Stimulated activated memory B cell treated with anti-CD40 and anti-IgM and Interleukin-4, amounts not matched to agents 10 μg/mL and 1 μg/mL and 100 μg/mL, for 72 hours (primary cell): ENCODE results near the gene MS4A4E.
"Not testable (repeated sequence)": the region's sequence is repeated elsewhere in the genome, so short reads cannot be mapped to it uniquely, and the experiment has no call there.

Source experiments
- ATAC-seq: fragments of 150-1000 bp; cut with Tn5 transposase; 2 replicates; pipeline ENCODE4 v1.10.0; 2021
- H3K27ac Mint-ChIP-seq: one replicate; pipeline ENCODE4 v1.8.0; 2022; ENCODE audit warnings: mild to moderate bottlenecking, mixed read lengths
- H3K27me3 Mint-ChIP-seq: one replicate; pipeline ENCODE4 v1.8.0; 2022; ENCODE audit warnings: mixed read lengths
- H3K36me3 Mint-ChIP-seq: one replicate; pipeline ENCODE4 v1.8.0; 2022; ENCODE audit warnings: mixed read lengths
- H3K4me1 Mint-ChIP-seq: one replicate; pipeline ENCODE4 v1.8.0; 2022; ENCODE audit warnings: mixed read lengths
- H3K4me3 Mint-ChIP-seq: one replicate; pipeline ENCODE4 v1.8.0; 2022; ENCODE audit warnings: mild to moderate bottlenecking, moderate library complexity, mixed read lengths
- H3K9me3 Mint-ChIP-seq: one replicate; pipeline ENCODE4 v1.8.0; 2022; ENCODE audit warnings: mixed read lengths

The MS4A4E gene

DNA sequence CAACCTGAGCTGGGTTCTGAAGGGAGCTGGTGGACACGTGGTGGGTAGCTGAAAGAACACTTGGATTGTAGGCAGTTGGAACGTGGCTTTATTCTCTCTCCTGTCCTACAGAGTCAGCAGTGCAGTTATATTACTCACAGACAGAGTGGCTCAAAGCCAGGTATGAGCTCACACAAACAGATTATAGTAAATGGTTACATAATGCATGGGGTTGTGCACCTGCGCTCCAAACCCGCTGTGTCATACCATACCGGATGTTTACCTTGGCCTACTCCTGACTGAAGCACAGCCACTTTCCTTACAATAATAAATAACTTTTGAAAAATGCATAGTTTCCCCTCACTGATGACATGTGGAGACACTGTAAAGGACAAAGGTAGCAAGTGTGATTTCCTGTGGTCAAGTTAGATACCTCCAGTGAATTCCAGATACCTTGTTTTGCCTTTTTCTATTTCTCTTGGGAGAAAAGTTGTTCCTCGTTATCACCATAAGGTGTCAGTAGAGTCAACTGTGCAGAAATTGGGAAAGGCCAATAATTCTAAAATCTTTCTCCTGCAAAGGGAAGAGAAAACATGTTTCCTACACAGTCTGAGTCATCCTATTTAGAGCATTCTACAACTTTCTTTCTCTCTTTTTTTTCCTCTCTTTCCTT, 73.5 kb downstream of the MS4A4E start:
- no peak for ATAC-seq
- Mint-ChIP-seq H3K4me1 (no peaks in the 10 kb centered on the region), H3K36me3 (no peaks in the 10 kb centered on the region), H3K27me3 (peaks cover 58% of the 10 kb centered on the region), H3K9me3 (peaks cover 26% of the 10 kb centered on the region), H3K27ac (no peak overlapping the region), H3K4me3 (no peak overlapping the region)

DNA sequence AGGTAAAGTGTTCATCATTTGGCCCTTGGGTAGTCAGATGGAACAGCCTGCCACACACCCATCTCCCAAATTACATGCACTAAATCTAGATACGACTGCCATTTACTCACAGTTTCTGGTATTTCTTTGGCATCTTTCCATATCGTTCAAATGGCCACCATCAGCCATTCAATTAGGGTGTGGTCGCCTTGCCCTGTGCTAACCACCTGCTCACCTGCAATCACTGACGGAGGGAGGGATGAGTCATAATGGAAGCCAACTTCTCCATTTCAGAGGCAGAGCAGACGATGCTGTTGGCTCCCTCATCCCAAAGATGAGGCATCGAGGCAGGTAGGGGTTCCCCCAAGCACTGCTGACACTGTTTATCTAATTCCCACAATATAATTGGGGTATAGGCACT, 74.6 kb downstream of the MS4A4E start:
- Mint-ChIP-seq H3K27ac (no peak overlapping the region), H3K4me1 (no peaks in the 10 kb centered on the region), H3K27me3 (peaks cover 58% of the 10 kb centered on the region), H3K9me3 (peaks cover 26% of the 10 kb centered on the region), H3K4me3 (no peak overlapping the region), H3K36me3 (no peaks in the 10 kb centered on the region)
- no peak for ATAC-seq

DNA sequence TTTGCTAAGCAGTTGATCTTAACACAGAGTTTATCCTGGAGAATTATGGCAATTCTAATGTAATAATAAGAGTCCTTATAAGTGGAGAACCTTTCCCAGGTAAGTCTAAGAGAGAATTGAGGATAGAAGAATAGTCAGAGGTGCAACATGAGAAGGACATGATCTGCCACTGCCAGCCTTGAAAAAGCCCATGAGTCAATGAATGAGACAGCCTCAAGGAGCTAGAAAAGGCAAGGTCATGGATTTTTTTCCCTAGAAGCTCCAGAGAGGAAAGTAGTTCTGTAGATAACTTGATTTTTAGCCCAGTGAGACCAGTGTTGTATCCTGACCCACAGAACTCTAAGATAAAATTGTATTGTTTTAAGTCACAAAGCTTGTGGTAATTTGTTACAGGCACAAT, 77.0 kb downstream of the MS4A4E start:
- H3K4me3 Mint-ChIP-seq: no peak overlapping the region
- no peaks in the 10 kb centered on the region for H3K4me1 Mint-ChIP-seq
- ATAC-seq: no peak
- peaks cover 53% of the 10 kb centered on the region for H3K27me3 Mint-ChIP-seq
- H3K27ac Mint-ChIP-seq: no peak overlapping the region
- peaks cover 25% of the 10 kb centered on the region for H3K9me3 Mint-ChIP-seq
- H3K36me3 Mint-ChIP-seq: no peaks in the 10 kb centered on the region

DNA sequence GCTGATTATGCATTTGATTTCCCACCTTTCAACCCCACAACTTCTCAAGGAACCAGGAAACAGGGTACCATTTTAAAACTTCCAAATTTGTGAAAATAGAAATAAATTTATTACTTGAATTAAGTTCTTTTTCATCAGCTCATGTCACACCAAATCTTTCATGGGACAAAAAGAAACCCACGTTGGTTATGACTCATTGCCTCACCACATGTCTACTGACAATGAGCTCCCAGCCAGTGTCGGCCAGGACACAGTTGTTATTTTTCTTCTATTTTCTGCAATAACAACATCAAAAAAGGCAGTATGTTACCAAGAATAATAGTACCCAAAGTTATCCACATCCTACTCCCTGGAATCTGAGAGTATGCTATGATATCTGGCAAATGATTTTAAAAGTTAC, 77.4 kb downstream of the MS4A4E start:
- no peak for ATAC-seq
- Mint-ChIP-seq H3K4me1 (no peaks in the 10 kb centered on the region), H3K4me3 (no peak overlapping the region), H3K27me3 (peaks cover 49% of the 10 kb centered on the region), H3K9me3 (peaks cover 21% of the 10 kb centered on the region), H3K36me3 (no peaks in the 10 kb centered on the region), H3K27ac (no peak overlapping the region)

DNA sequence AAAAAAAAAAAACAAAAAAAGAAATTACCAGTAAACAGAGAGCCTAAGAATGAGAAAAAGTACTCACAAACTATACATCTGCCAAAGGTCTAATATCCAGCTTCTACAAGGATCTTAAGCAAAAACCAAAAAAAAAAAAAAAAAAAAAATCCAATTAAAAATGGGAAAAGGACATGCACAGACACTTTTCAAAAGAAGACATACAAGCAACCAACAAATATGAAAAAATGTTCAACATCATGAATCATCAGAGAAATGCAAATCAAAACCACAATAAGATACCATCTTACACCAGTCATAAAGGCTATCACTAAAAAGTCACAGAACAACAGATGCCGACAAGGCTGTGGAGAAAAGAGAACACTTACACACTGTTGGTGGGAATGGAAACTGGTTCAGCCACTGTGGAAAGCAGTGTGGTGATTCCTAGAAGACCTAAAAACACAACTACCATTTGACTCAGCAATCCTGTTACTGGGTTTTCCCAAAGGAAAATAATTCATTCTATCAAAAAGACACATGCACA, 78.3 kb downstream of the MS4A4E start:
- ATAC-seq: no peak

DNA sequence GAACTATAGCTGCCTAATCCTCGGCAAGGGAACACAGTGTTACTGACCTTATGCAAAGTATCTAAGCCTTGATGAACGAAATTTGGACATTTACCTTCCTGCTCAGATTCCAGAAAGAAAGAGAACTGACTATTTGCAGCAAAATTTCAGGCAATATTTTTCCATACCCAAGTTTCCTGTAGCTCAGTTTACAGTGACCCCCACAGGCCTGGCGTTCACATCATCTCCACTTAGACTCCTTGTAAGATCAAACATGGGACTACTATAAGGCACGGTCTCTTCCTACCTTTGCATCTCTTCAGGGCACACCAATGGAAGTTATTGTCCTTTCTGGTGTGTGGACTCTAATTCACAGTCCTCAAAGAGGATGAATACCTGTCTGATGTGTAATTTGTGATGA, 81.2 kb downstream of the MS4A4E start:
- no peaks in the 10 kb centered on the region for H3K36me3 Mint-ChIP-seq
- H3K4me1 Mint-ChIP-seq: no peaks in the 10 kb centered on the region
- no peak overlapping the region for H3K4me3 Mint-ChIP-seq
- no peak overlapping the region for H3K27ac Mint-ChIP-seq
- H3K9me3 Mint-ChIP-seq: peaks cover 3% of the 10 kb centered on the region
- peaks cover 46% of the 10 kb centered on the region for H3K27me3 Mint-ChIP-seq
- no peak for ATAC-seq

More for the DNA sequence above, 78.3 kb downstream of the MS4A4E start:
- Mint-ChIP-seq H3K27me3 (peaks cover 46% of the 10 kb centered on the region), H3K9me3 (peaks cover 13% of the 10 kb centered on the region), H3K36me3 (no peaks in the 10 kb centered on the region), H3K27ac (no peak overlapping the region), H3K4me3 (no peak overlapping the region), H3K4me1 (no peaks in the 10 kb centered on the region)

DNA sequence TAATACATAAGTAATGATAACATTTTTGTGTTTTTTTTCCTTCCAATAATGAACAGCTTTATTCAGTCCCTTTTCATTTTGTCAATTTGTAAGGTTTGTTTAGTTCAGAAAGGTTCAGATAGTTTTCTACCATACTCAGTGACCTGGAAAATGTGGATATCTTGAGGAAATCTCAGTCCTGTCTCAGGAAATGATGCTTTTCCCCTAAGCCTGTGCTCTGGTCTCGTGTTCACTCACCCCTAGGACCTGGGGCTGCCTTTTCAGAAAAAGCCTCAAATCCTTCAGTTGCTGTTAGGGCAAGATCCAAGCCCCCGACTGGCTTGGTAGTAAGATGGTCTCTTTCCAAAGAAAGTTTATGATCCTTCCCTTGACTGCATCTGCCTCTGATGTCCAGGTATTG, 81.8 kb downstream of the MS4A4E start:
- no peaks in the 10 kb centered on the region for H3K36me3 Mint-ChIP-seq
- no peak overlapping the region for H3K27ac Mint-ChIP-seq
- H3K9me3 Mint-ChIP-seq: peaks cover 3% of the 10 kb centered on the region
- peaks cover 40% of the 10 kb centered on the region for H3K27me3 Mint-ChIP-seq
- no peak for ATAC-seq
- H3K4me1 Mint-ChIP-seq: no peaks in the 10 kb centered on the region
- no peak overlapping the region for H3K4me3 Mint-ChIP-seq

DNA sequence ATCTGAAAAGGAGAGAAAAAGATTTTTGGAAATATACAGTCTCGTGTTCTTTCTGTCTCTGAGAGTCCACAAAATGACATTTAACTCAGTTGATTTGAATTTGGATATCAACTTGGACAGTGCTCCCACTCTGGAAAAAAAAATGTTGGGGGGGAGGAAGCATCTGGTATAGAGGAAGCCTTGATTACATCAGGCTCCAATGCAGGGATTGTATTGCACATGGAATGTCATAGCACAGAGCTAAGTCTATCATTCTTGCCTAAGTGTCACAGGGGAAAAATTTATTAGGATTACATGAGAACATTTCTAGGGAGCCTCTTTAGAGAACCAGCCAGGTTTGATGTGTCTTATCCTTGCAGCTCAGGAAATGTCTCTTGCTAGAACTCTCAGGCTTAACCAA, 83.1 kb downstream of the MS4A4E start:
- Mint-ChIP-seq H3K27me3 (peaks cover 27% of the 10 kb centered on the region), H3K4me3 (no peak overlapping the region), H3K9me3 (peaks cover 3% of the 10 kb centered on the region), H3K27ac (no peak overlapping the region), H3K36me3 (no peaks in the 10 kb centered on the region), H3K4me1 (no peaks in the 10 kb centered on the region)
- no peak for ATAC-seq

DNA sequence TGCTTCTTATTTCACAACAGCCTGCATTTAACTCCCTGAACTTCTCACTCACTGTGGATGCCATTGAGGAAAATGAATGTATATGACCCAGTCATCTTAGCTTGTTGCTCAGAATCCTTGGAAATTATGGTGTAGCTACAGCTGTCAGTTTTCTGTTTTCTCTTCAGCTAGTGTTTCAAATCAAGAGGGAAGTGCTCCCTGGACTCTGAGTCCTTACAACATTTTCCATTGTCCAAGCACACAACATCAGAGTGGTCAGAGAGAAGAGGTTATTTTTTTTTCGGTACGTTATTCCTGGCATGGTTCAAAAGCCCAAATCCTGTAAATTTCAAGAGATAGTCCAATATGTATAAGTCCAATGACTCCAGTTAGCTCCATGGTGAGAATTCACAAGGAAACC, 83.7 kb downstream of the MS4A4E start:
- Mint-ChIP-seq H3K27ac (no peak overlapping the region), H3K9me3 (no peaks in the 10 kb centered on the region), H3K27me3 (peaks cover 21% of the 10 kb centered on the region), H3K4me3 (no peak overlapping the region), H3K36me3 (no peaks in the 10 kb centered on the region), H3K4me1 (no peaks in the 10 kb centered on the region)
- ATAC-seq: no peak

DNA sequence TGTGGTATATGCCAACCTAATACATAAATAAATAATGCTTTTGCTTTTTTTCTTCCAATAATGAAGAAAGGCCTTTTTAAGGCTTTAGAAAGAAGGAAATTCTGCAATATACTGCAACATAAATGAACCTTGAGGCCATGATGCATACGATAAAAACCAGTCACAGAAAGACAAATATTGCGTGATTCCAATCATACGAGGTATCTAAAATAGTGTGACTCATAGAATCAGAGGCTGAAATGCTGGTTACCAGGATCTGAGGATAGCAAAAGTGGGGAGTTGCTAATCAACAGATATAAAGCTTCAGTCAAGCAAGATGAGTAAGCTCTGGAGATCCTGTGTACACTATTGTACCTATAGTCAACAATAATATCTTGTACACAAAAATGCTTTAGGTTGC, 84.3 kb downstream of the MS4A4E start:
- Mint-ChIP-seq H3K36me3 (no peaks in the 10 kb centered on the region), H3K9me3 (no peaks in the 10 kb centered on the region), H3K4me3 (no peak overlapping the region), H3K27ac (no peak overlapping the region), H3K27me3 (peaks cover 15% of the 10 kb centered on the region), H3K4me1 (no peaks in the 10 kb centered on the region)
- ATAC-seq: no peak

DNA sequence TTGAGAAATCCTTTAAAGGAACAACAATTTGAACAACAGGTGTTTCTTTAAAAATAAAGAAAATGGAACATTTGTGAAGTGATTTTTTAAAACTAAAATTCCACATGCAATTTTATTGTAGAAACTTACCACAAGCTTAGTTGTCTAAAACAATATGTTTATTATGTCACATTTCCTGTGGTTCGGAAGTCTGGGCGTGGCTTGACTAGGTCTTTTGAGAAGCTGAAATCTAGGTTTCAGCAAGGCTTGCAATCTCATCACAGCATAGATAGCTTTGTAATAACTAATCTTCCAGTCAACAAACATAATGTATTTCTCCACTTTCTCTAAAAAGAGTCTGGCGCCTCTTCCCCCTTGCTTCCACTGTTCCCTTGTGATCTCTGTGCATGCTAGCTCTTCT, 87.0 kb downstream of the MS4A4E start:
- no peak overlapping the region for H3K27ac Mint-ChIP-seq
- no peaks in the 10 kb centered on the region for H3K27me3 Mint-ChIP-seq
- no peaks in the 10 kb centered on the region for H3K4me1 Mint-ChIP-seq
- H3K36me3 Mint-ChIP-seq: no peaks in the 10 kb centered on the region
- no peak for ATAC-seq
- H3K4me3 Mint-ChIP-seq: no peak overlapping the region
- peaks cover 2% of the 10 kb centered on the region for H3K9me3 Mint-ChIP-seq

DNA sequence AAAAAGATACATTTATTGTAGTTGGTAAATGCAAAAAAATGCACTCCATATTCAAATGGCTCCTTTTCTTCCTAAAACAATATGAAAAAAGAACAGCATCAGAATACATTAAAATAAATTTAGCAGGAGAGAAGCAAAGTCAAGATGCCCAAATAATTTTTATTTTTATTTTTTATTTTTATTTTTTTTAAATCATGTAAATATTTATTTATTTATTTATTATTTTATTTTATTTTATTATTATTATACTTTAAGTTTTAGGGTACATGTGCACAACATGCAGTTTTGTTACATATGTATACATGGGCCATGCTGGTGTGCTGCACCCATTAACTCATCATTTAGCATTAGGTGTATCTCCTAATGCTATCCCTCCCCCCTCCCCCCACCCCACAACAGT, 90.2 kb downstream of the MS4A4E start:
- not testable (repeated sequence) for H3K9me3 Mint-ChIP-seq

DNA sequence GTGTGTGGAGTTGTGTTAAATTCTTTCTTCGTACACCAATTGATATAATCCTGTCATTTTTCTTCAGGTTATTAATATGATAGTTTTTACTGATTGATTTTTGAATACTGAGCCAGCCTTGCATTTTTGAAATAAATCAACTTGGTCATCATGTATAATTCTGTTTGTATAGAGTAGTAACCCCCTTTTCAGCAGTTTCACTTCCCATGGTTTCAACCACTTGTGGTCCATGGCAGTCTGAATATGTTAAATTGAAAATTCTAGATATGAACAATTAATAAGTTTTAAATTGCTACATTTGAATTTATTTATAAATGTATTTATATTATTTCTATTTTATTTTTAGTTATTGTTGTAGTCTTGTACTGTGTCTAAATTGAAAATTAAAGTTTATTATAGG, 92.7 kb downstream of the MS4A4E start:
- Mint-ChIP-seq H3K4me3 (no peak overlapping the region), H3K27ac (no peak overlapping the region), H3K4me1 (no peaks in the 10 kb centered on the region), H3K9me3 (peaks cover 2% of the 10 kb centered on the region), H3K27me3 (no peaks in the 10 kb centered on the region), H3K36me3 (no peaks in the 10 kb centered on the region)
- ATAC-seq: no peak

More for the DNA sequence above, 90.2 kb downstream of the MS4A4E start:
- not testable (repeated sequence) for ATAC-seq, H3K4me1 Mint-ChIP-seq, H3K27ac Mint-ChIP-seq, H3K27me3 Mint-ChIP-seq, H3K36me3 Mint-ChIP-seq, H3K4me3 Mint-ChIP-seq
